Measurements from ENCODE around the gene GMDS. TPM values are rescaled to one million over a fixed set of nuclear protein-coding genes. Genes with fewer than 3 reads are reported as not detected.

GMDS gene
- total RNA-seq, 1 experiment from 2014 or later: 9.7 TPM

DNA sequence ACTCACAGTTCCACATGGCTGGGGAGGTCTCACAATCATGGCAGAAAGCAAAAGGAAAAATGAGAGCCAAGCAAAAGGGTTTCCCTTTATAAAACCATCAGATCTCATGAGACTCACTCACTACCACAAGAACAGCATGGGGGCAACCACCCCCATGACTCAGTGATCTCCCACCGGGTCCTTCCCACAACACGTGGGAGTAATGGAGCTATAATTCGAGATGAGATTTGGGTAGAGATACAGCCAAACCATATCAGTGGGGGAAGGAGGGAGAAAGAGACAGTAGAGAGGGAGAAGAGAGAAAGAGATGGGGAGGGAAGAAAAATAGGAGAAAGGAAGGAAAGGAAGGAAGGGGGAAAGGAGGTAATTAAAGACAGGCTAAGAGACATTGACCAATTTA, 30.1 kb downstream of the GMDS start:
- Histone ChIP-seq H3K9me2 (replicated peaks; ENCODE audit: insufficient read depth, low read length) (no peaks in the 10 kb centered on the region), H3K4me1 (ENCODE audit: low read length) (no peaks in the 10 kb centered on the region), H3K27ac (ENCODE audit: low read length) (no peak overlapping the region), H3K27me3 (ENCODE audit: low read length) (no peaks in the 10 kb centered on the region), H3K36me3 (ENCODE audit: insufficient read depth, low read length) (no peaks in the 10 kb centered on the region), H2AFZ (ENCODE audit: low read length) (no peak overlapping the region), H3K9me3 (ENCODE audit: low read length) (no peaks in the 10 kb centered on the region), H3K9ac (ENCODE audit: low read length) (no peak overlapping the region), H4K20me1 (ENCODE audit: insufficient read depth, low read depth, low read length) (peaks cover 35% of the 10 kb centered on the region; the same call in 1 of the 2 replicates), H3K4me3 (ENCODE audit: low read length) (no peak overlapping the region), H3K4me2 (ENCODE audit: low read depth, low read length, poor library complexity, severe bottlenecking) (no peak overlapping the region), H3K79me2 (ENCODE audit: low read length) (no peaks in the 10 kb centered on the region)
- DNase-seq: no peak

DNA sequence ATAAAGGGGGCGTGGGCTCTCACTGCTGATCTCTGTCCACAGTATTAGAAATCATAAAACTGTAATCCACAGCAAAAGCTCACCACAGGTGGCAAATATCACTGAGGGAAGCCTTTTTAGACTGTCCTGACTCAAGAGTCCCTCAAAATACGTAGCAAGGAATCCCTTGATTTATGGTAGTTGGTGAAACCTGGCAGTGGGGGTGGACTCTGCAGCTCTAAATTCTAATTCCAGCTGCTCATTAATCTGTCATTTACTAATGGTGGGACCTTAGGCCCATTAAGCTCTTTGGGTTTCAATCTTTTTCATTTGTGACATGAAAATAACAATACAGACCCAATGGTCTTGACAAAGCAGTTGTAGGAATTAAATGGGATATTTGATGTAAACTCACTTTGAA, 32.3 kb downstream of the GMDS start:
- H3K4me1 ChIP-seq (ENCODE audit: low read length): no peaks in the 10 kb centered on the region
- no peak for DNase-seq
- H3K79me2 ChIP-seq (ENCODE audit: low read length): no peaks in the 10 kb centered on the region
- H3K4me2 ChIP-seq (ENCODE audit: low read depth, low read length, poor library complexity, severe bottlenecking): no peak overlapping the region
- H3K27ac ChIP-seq (ENCODE audit: low read length): no peak overlapping the region
- no peaks in the 10 kb centered on the region for H3K36me3 ChIP-seq (ENCODE audit: insufficient read depth, low read length)
- H4K20me1 ChIP-seq (ENCODE audit: insufficient read depth, low read depth, low read length): peaks cover 30% of the 10 kb centered on the region
- H3K9ac ChIP-seq (ENCODE audit: low read length): no peak overlapping the region
- H3K4me3 ChIP-seq (ENCODE audit: low read length): no peak overlapping the region
- no peak overlapping the region for H2AFZ ChIP-seq (ENCODE audit: low read length)
- H3K27me3 ChIP-seq (ENCODE audit: low read length): no peaks in the 10 kb centered on the region
- H3K9me3 ChIP-seq (ENCODE audit: low read length): no peaks in the 10 kb centered on the region
- no peaks in the 10 kb centered on the region for H3K9me2 ChIP-seq (replicated peaks; ENCODE audit: insufficient read depth, low read length)

DNA sequence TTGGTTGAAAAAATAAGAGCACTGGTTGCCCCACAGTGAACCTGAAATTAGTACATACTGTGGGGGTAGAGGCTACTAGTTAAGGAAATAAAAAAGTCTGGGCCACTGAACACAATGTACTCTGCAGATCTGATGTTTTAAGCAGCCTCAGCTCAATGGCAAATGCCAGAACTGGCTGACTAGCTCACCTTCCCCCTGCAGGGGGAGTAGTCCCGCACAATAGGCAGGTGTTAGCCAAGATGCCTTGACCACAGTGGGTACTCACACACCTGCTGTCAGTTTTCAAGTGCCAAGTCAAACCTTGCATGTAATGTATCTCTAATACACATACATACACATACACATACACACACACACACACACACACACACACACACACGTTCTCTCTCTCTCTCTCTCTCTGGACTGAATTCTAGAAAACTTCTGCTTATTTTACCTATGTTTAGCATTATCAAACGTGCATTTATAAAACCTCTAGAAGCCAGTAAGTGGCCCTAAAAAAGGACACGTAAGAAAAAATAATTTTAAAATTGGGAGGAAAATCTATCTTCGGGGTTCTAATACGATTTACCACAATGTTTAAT, 36.1 kb downstream of the GMDS start:
- H3K9me3 ChIP-seq (ENCODE audit: low read length): no peaks in the 10 kb centered on the region
- no peak overlapping the region for H3K4me2 ChIP-seq (ENCODE audit: low read depth, low read length, poor library complexity, severe bottlenecking)
- H3K27ac ChIP-seq (ENCODE audit: low read length): no peak overlapping the region
- no peak overlapping the region for H2AFZ ChIP-seq (ENCODE audit: low read length)
- H4K20me1 ChIP-seq (ENCODE audit: insufficient read depth, low read depth, low read length): peaks cover 18% of the 10 kb centered on the region
- H3K27me3 ChIP-seq (ENCODE audit: low read length): no peaks in the 10 kb centered on the region
- no peaks in the 10 kb centered on the region for H3K36me3 ChIP-seq (ENCODE audit: insufficient read depth, low read length)
- no peaks in the 10 kb centered on the region for H3K9me2 ChIP-seq (replicated peaks; ENCODE audit: insufficient read depth, low read length)
- H3K4me3 ChIP-seq (ENCODE audit: low read length): no peak overlapping the region
- DNase-seq: peak; percentile 82
- no peak overlapping the region for H3K9ac ChIP-seq (ENCODE audit: low read length)
- no peaks in the 10 kb centered on the region for H3K79me2 ChIP-seq (ENCODE audit: low read length)
- no peaks in the 10 kb centered on the region for H3K4me1 ChIP-seq (ENCODE audit: low read length)

DNA sequence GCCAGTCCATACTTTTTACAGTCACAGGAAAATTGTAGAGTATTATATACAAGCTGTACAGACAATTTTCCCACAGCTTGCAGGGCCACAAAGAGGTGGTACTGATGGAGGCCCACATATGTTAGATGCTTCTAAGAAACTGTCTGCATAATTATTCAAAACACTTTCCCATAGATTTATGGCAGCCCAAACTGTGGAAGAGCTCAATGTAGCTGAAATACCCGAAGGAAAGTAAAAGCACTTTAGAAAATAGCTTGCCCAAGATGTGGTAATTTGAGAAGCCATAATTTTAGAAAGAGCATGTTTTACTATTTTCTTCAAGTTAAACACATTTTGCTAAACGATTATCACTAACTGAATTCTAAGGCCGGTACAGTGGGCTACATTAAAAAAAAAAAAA, 36.9 kb downstream of the GMDS start:
- Histone ChIP-seq H3K4me1 (ENCODE audit: low read length) (no peaks in the 10 kb centered on the region), H3K27me3 (ENCODE audit: low read length) (no peaks in the 10 kb centered on the region), H3K9me3 (ENCODE audit: low read length) (no peaks in the 10 kb centered on the region), H3K4me3 (ENCODE audit: low read length) (no peak overlapping the region), H4K20me1 (ENCODE audit: insufficient read depth, low read depth, low read length) (peaks cover 15% of the 10 kb centered on the region), H3K79me2 (ENCODE audit: low read length) (no peaks in the 10 kb centered on the region), H3K9me2 (replicated peaks; ENCODE audit: insufficient read depth, low read length) (no peaks in the 10 kb centered on the region), H3K4me2 (ENCODE audit: low read depth, low read length, poor library complexity, severe bottlenecking) (no peak overlapping the region), H3K9ac (ENCODE audit: low read length) (no peak overlapping the region), H3K36me3 (ENCODE audit: insufficient read depth, low read length) (no peaks in the 10 kb centered on the region), H2AFZ (ENCODE audit: low read length) (no peak overlapping the region), H3K27ac (ENCODE audit: low read length) (no peak overlapping the region)
- no peak for DNase-seq

DNA sequence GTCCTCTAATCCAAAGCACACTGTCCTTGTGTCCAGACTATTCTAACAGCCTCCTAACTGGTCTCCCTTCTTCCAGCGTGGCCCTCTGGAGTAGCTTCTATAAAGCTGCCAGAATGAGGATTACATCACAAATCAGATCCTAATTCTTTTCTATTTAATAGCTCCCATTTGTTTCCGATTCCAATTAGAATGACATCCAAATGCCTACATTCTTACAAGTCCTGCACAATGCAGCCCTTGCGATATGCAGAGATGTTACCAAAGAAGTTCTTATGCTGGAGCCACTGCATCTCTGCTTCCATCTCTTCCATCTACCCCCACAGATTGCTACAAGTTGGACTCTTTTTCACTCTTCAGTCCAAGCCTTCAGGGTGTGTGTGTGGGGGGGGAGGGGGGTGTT, 40.0 kb downstream of the GMDS start:
- no peak overlapping the region for H3K4me3 ChIP-seq (ENCODE audit: low read length)
- H3K79me2 ChIP-seq (ENCODE audit: low read length): no peaks in the 10 kb centered on the region
- no peaks in the 10 kb centered on the region for H3K27me3 ChIP-seq (ENCODE audit: low read length)
- no peaks in the 10 kb centered on the region for H3K4me1 ChIP-seq (ENCODE audit: low read length)
- no peak overlapping the region for H3K27ac ChIP-seq (ENCODE audit: low read length)
- no peak for DNase-seq
- H3K9ac ChIP-seq (ENCODE audit: low read length): no peak overlapping the region
- H3K9me3 ChIP-seq (ENCODE audit: low read length): no peaks in the 10 kb centered on the region
- H3K4me2 ChIP-seq (ENCODE audit: low read depth, low read length, poor library complexity, severe bottlenecking): no peak overlapping the region
- H2AFZ ChIP-seq (ENCODE audit: low read length): no peak overlapping the region
- H3K9me2 ChIP-seq (replicated peaks; ENCODE audit: insufficient read depth, low read length): no peaks in the 10 kb centered on the region
- H4K20me1 ChIP-seq (ENCODE audit: insufficient read depth, low read depth, low read length): peaks cover 14% of the 10 kb centered on the region
- no peaks in the 10 kb centered on the region for H3K36me3 ChIP-seq (ENCODE audit: insufficient read depth, low read length)

GRCh38 chr6:2204272-2204671, 41.1 kb downstream of the GMDS start:
- no peaks in the 10 kb centered on the region for H3K79me2 ChIP-seq (ENCODE audit: low read length)
- no peak overlapping the region for H2AFZ ChIP-seq (ENCODE audit: low read length)
- no peaks in the 10 kb centered on the region for H3K27me3 ChIP-seq (ENCODE audit: low read length)
- DNase-seq: no peak
- no peak overlapping the region for H3K4me3 ChIP-seq (ENCODE audit: low read length)
- no peaks in the 10 kb centered on the region for H3K36me3 ChIP-seq (ENCODE audit: insufficient read depth, low read length)
- H3K9ac ChIP-seq (ENCODE audit: low read length): no peak overlapping the region
- H3K4me2 ChIP-seq (ENCODE audit: low read depth, low read length, poor library complexity, severe bottlenecking): no peak overlapping the region
- peaks cover 14% of the 10 kb centered on the region for H4K20me1 ChIP-seq (ENCODE audit: insufficient read depth, low read depth, low read length)
- no peaks in the 10 kb centered on the region for H3K4me1 ChIP-seq (ENCODE audit: low read length)
- no peak overlapping the region for H3K27ac ChIP-seq (ENCODE audit: low read length)
- H3K9me3 ChIP-seq (ENCODE audit: low read length): no peaks in the 10 kb centered on the region
- no peaks in the 10 kb centered on the region for H3K9me2 ChIP-seq (replicated peaks; ENCODE audit: insufficient read depth, low read length)

- H3K9ac ChIP-seq (ENCODE audit: low read length): no peak overlapping the region
- no peaks in the 10 kb centered on the region for H3K4me1 ChIP-seq (ENCODE audit: low read length)
- H3K27me3 ChIP-seq (ENCODE audit: low read length): no peaks in the 10 kb centered on the region
- H2AFZ ChIP-seq (ENCODE audit: low read length): no peak overlapping the region
- no peaks in the 10 kb centered on the region for H3K9me2 ChIP-seq (replicated peaks; ENCODE audit: insufficient read depth, low read length)
- no peak overlapping the region for H3K27ac ChIP-seq (ENCODE audit: low read length)
- no peak overlapping the region for H3K4me2 ChIP-seq (ENCODE audit: low read depth, low read length, poor library complexity, severe bottlenecking)
- no peaks in the 10 kb centered on the region for H3K36me3 ChIP-seq (ENCODE audit: insufficient read depth, low read length)
- peaks cover 12% of the 10 kb centered on the region for H4K20me1 ChIP-seq (ENCODE audit: insufficient read depth, low read depth, low read length)
- DNase-seq: no peak
- H3K79me2 ChIP-seq (ENCODE audit: low read length): no peaks in the 10 kb centered on the region
- no peak overlapping the region for H3K4me3 ChIP-seq (ENCODE audit: low read length)
- no peaks in the 10 kb centered on the region for H3K9me3 ChIP-seq (ENCODE audit: low read length)
These were observed 42.1 kb downstream of the GMDS start for GRCh38 chr6:2203264-2203663.

DNA sequence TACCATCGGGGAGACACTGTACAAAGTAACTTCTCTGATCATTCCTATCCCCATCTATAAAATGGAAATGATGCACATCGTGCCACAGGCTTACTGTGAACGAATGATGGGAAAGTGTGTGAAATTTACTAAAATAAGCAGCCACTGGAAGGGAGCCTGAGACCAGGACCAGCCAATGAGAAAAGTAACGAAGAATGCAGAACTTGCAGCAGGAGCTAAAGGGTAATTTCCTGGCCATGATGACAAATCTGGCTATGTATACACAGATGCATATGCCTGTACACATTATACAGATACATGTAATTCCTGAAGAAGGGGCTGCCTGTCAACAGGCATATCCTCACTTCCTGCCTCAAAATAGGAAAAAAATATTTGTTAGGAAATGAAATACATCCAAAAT, 47.4 kb downstream of the GMDS start:
- Histone ChIP-seq H3K9ac (ENCODE audit: low read length) (no peak overlapping the region), H3K27ac (ENCODE audit: low read length) (no peak overlapping the region), H3K4me2 (ENCODE audit: low read depth, low read length, poor library complexity, severe bottlenecking) (no peak overlapping the region), H3K36me3 (ENCODE audit: insufficient read depth, low read length) (no peaks in the 10 kb centered on the region), H4K20me1 (ENCODE audit: insufficient read depth, low read depth, low read length) (peaks cover 16% of the 10 kb centered on the region; the same call in 1 of the 2 replicates), H3K9me2 (replicated peaks; ENCODE audit: insufficient read depth, low read length) (no peaks in the 10 kb centered on the region), H3K4me1 (ENCODE audit: low read length) (no peaks in the 10 kb centered on the region), H3K9me3 (ENCODE audit: low read length) (no peaks in the 10 kb centered on the region), H2AFZ (ENCODE audit: low read length) (no peak overlapping the region), H3K4me3 (ENCODE audit: low read length) (no peak overlapping the region), H3K79me2 (ENCODE audit: low read length) (no peaks in the 10 kb centered on the region), H3K27me3 (ENCODE audit: low read length) (no peaks in the 10 kb centered on the region; the same call in 1 of the 2 replicates)
- no peak for DNase-seq
